GM21390 (cell line): ENCODE data around the gene BIN1.
"Not testable (repeated sequence)": the region's sequence is repeated elsewhere in the genome, so short reads cannot be mapped to it uniquely, and the experiment has no call there.

Source experiments
- ATAC-seq: cut with Tn5 transposase; IDR thresholded peaks from one replicate; pipeline ENCODE4 v1.9.1; 2021; ENCODE audit not compliant: unreplicated experiment

BIN1 gene

DNA sequence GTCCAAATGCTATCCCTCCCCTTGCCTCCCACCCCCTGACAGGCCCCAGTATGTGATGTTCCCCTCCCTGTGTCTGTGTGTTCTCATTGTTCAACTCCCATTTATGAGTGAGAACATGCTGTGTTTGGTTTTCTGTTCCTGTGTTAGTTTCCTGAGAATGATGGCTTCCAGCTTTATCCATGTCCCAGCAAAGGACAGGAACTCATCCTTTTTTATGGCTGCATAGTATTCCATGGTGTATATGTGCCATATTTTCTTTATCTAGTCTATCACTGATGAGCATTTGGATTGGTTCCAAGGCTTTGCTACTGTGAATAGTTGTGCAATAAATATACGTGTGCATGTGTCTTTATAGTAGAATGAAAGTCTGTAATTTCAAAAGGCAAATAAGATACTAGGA is 78.2 kb downstream of the BIN1 start:
- not testable (repeated sequence) for ATAC-seq

- no peak for ATAC-seq
Measured at GRCh38 chr2:127027715-127028114, 79.2 kb downstream of the BIN1 start.

GRCh38 chr2:127025359-127026166 is 81.4 kb downstream of the BIN1 start:
- peak; percentile 97 for ATAC-seq

- no peak for ATAC-seq
Measured at GRCh38 chr2:127024769-127025358, 82.1 kb downstream of the BIN1 start.

GRCh38 chr2:127023504-127023903 is 83.5 kb downstream of the BIN1 start:
- ATAC-seq, result no peak

DNA sequence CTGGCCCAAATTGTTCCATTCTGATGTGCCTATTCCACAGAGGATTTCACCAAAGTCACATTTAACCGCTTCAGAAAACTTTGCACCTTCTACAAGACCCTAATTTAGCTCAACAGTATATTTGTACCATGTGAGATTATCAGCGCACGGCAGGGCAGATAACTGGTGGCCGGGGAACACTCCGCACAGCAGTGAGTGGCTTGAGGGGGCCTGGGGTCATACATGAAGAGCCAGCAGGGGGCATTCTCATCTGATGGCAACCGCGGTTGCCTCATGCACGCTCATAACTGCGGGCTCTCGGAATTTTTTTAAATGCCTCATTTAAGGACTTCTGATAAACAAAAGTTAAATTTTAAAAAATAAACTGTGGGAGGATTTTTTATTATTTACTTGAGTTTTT is 84.1 kb downstream of the BIN1 start:
- ATAC-seq, result no peak

DNA sequence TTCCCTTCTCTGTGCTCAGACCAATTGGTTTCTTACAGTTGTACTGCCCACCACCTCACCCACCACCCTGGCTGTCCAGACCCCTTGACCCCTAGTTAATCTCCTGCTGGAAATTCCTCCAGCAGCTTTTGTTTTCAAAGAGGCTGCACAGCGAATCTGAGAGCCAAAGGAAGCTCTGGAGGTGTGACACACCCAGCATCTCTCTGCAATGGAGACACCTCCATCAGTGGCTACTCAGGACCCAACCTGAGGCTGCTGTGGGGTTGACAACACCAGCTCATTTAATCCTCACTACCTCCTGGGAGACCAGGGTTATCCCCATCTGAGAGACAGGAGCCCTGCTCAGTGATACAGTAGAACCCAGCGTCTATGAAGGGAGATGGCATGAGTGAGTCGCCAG is 86.4 kb downstream of the BIN1 start:
- ATAC-seq, result no peak

- ATAC-seq, result no peak
Measured at GRCh38 chr2:127017548-127017947, 89.4 kb downstream of the BIN1 start.

GRCh38 chr2:127016329-127016728 is 90.6 kb downstream of the BIN1 start:
- ATAC-seq, result no peak

GRCh38 chr2:127015106-127015910 is 91.6 kb downstream of the BIN1 start:
- ATAC-seq, result no peak

DNA sequence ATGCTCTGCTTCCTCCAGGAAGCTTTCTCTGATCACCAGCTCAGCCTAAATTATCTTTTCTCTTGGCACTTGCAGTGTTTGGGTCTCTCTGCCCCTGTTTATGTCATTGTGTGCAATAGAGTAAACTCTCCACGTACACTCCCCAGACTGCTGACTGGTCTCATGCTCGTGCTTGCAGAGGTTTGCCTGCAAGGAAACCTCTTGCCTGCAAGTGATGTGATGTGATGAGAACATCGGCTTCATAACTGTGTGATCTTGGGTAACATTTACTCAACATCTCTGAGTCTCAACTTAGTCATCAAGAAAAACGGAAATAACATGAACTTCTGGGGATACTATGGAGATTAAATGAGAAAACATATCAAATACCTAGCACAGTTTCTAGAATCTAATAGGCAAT is 92.3 kb downstream of the BIN1 start:
- no peak for ATAC-seq

DNA sequence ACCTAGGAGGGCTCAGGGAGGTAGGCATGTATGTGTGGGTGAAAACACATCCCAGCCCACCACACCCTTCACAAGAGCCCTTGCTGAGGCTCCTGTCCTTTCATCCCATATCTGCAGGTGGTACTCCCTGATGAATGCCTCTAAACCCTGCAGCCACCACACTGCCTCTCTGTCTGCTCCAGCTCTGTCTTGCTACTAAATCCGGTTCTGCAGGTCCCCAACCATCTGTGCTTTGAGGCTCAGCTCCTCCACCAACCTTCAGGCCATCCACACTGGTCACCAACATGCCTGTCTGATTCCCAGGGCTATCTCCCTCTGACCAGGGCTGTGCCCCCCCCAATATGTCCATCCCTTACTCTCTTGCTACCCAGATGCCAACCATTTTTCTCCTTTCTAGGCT is 92.7 kb downstream of the BIN1 start:
- no peak for ATAC-seq

DNA sequence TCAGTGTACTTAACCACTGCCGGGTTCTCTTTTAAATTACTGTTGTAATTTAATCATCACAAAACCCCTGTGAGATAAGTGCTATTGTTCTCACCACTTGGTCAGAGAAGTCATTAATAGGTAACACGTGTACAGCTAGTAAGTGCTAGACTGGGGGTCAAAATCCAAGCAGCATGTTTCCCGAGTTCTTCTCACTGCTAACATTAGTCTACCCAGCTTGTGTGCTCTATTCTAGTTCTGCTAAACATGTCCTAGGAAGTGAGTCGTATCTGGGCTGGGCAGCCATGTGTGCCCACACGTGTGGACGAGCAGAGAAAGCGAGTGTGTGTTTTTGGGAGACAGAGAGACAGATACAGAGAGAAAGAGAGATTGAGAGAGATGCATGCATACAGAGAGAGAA is 94.1 kb downstream of the BIN1 start:
- ATAC-seq, result no peak

DNA sequence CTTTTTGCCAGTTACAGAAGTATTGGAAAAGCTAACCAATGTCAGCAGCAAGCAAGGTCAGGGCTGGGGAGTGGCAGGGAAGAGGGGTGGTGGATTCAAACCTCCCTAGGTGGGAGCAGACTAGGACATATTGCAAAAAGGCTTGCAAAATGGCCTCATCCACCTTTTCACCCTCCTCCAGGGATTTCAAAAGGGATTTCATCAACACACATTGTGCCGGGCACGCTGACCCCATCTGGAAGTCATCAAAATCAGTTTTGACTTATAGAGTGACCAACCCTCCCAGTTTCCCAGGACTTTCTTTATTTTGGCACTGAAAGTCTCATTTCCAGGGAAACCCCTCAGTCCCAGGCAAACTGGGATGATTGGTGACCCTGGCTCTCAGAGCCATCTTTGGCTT is 94.7 kb downstream of the BIN1 start:
- ATAC-seq, result no peak

GRCh38 chr2:127011796-127012195 is 95.2 kb downstream of the BIN1 start:
- no peak for ATAC-seq

DNA sequence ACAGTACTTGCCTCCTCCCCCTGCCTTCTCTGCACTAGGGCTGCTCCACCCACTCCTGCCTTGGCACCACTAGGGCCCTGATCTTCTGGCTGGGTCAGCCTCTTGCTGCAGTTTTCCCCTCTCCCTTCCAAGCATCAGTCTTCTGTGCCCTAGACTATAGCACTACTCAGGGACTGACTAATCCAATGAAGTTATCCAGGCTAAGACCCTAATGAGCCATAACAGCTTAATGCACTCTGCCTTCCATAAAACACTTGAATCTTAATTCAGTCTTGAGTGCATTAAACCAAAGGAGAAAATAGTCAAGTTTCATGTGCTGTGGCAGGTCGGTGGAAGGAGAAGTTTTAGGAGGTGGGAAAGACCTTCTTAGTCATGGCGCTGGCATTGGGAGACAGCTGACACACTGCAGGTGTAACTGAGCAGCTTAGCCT is 95.7 kb downstream of the BIN1 start:
- ATAC-seq, result no peak

GRCh38 chr2:127008265-127009015 is 98.5 kb downstream of the BIN1 start:
- no peak for ATAC-seq

DNA sequence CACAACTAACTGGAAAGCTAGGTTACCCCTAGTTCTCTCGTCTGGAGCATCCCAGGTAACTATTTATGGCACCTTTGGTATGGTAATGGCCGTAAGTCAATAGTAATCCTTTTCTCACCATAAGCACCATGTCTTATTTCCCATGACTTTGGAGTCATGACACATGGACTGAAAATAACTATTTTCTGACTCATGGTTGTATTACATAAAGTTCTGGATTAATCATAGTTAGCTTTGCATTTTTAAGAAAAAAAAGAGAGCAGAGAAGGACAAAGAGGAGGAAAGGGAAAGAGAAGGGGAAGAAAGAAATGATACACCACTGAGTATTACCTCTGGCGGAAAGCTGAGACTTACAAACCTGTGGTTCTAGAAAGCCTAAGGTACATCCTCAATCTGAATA is 99.3 kb downstream of the BIN1 start:
- ATAC-seq, result no peak

DNA sequence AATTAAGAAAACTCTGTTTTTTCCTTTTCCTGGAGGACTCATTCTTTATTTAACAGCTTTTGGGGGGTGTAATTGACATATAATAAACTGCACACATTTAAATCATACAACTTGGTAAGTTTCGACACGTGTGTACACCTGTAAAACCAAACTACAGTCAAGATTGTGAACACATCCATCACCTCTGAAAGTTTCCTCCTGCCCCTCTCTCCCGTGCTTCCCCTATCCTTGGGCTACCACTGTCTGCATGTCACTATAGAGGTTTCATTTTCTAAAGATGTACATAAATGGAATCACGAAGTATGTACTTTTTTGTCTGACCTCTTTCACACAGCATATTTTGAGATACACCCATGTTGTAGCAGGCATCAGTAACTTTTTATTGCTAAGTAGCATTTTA is 100.0 kb downstream of the BIN1 start:
- ATAC-seq, result no peak

GRCh38 chr2:127004893-127005600 is 101.9 kb downstream of the BIN1 start:
- no peak for ATAC-seq
